OCI-LY1 (cell line): ENCODE results near the gene SORBS2.

Experiments used
- H2AFZ ChIP-seq: fragments of 200-600 bp; sonication (generic), shearing (Covaris generic); 2 replicates; pipeline ENCODE4 v1.6.0; 2014; ENCODE audit warnings: antibody characterized with exemption, mild to moderate bottlenecking, low read length
- H3F3A ChIP-seq: fragments of 200-600 bp; sonication (generic), shearing (Covaris generic); 2 replicates; pipeline ENCODE4 v1.6.0; 2014; ENCODE audit warnings: mild to moderate bottlenecking, antibody characterized with exemption, low read length, moderate library complexity; ENCODE audit not compliant: insufficient read depth
- H3K27ac ChIP-seq: fragments of 200-600 bp; sonication (generic); 2 replicates; pipeline ENCODE4 v1.5.1; 2014; ENCODE audit warnings: low read length, mixed run types, mild to moderate bottlenecking, low read depth; ENCODE audit not compliant: poor library complexity, severe bottlenecking
- H3K27me3 ChIP-seq: fragments of 200-600 bp; sonication (generic); 2 replicates; pipeline ENCODE4 v1.6.0; 2014; ENCODE audit warnings: antibody characterized with exemption, mild to moderate bottlenecking, low read length, moderate library complexity; ENCODE audit not compliant: insufficient read depth
- H3K36me3 ChIP-seq: fragments of 200-600 bp; sonication (generic); 2 replicates; pipeline ENCODE4 v1.6.1; 2014; ENCODE audit warnings: mild to moderate bottlenecking, antibody characterized with exemption, low read length, moderate library complexity, mixed read lengths; ENCODE audit not compliant: insufficient read depth
- H3K4me1 ChIP-seq: fragments of 200-600 bp; sonication (generic); 2 replicates; pipeline ENCODE4 v1.5.1; 2014; ENCODE audit warnings: mild to moderate bottlenecking, low read length, moderate library complexity; ENCODE audit not compliant: insufficient read depth, severe bottlenecking
- H3K4me2 ChIP-seq: fragments of 200-600 bp; sonication (generic), shearing (Covaris generic); 2 replicates; pipeline ENCODE4 v1.6.1; 2014; ENCODE audit warnings: low read length
- H3K4me3 ChIP-seq: fragments of 200-600 bp; sonication (generic); 2 replicates; pipeline ENCODE4 v1.5.1; 2014; ENCODE audit warnings: low read length, low read depth, mild to moderate bottlenecking, mixed read lengths; ENCODE audit not compliant: poor library complexity, severe bottlenecking
- H3K79me2 ChIP-seq: fragments of 200-600 bp; shearing (Covaris generic); 2 replicates; pipeline ENCODE4 v1.6.1; 2016; ENCODE audit warnings: mixed run types, low read length, mixed read lengths; ENCODE audit not compliant: insufficient read depth
- H3K9ac ChIP-seq: fragments of 200-600 bp; sonication (generic), shearing (Covaris generic); 2 replicates; pipeline ENCODE4 v1.6.1; 2014; ENCODE audit warnings: mild to moderate bottlenecking, low read length, mixed read lengths
- H3K9me2 ChIP-seq: fragments of 200-600 bp; sonication (generic), shearing (Covaris generic); 2 replicates; pipeline ENCODE4 v1.6.1; 2014; ENCODE audit warnings: low read depth, mild to moderate bottlenecking, low read length, mixed read lengths
- H3K9me3 ChIP-seq: fragments of 200-600 bp; shearing (Covaris generic); 2 replicates; pipeline ENCODE4 v1.6.1; 2014; ENCODE audit warnings: low read length, mixed read lengths
- H4K20me1 ChIP-seq: fragments of 200-600 bp; sonication (generic), shearing (Covaris generic); 2 replicates; pipeline ENCODE4 v1.6.0; 2016; ENCODE audit warnings: mild to moderate bottlenecking, low read length; ENCODE audit not compliant: insufficient read depth
- EZH2 ChIP-seq: fragments of 200-600 bp; sonication (generic), shearing (Covaris generic); IDR thresholded peaks from 2 replicates; pipeline ENCODE4 v1.8.0; 2017; ENCODE audit warnings: borderline replicate concordance, mixed run types, mild to moderate bottlenecking, antibody characterized with exemption, low read length, moderate library complexity, mixed read lengths
- TF ChIP-seq, protein P1 (sequence below): fragments of 200-600 bp; sonication (generic), shearing (Covaris generic); IDR thresholded peaks from 2 replicates; pipeline ENCODE4 v1.5.1; 2017; ENCODE audit warnings: mild to moderate bottlenecking, antibody characterized with exemption, low read length, moderate library complexity, mixed read lengths

SORBS2 gene

DNA sequence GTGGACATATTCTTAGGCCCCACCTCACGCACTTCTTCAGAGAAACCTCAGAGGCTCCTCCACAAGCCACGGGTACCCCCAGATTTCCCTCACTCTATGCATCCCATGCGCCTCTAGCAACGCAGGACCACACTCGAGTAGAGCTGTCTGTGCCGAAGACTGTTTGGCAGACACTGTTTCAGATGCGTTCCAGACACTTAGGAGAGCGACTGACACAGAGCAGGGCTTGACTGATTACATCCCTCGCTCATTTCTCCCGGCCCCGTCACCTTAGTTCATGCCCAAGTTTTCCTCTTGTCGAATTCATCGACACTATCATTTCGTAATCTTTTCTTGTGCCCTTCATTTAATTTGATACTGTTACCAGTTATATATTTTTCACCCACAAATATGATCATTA lies 15.0 kb downstream of the SORBS2 start:
- H3K4me3 ChIP-seq = no peak overlapping the region
- TF ChIP-seq EZH2 = no peak
- TF ChIP-seq, protein P1, sequence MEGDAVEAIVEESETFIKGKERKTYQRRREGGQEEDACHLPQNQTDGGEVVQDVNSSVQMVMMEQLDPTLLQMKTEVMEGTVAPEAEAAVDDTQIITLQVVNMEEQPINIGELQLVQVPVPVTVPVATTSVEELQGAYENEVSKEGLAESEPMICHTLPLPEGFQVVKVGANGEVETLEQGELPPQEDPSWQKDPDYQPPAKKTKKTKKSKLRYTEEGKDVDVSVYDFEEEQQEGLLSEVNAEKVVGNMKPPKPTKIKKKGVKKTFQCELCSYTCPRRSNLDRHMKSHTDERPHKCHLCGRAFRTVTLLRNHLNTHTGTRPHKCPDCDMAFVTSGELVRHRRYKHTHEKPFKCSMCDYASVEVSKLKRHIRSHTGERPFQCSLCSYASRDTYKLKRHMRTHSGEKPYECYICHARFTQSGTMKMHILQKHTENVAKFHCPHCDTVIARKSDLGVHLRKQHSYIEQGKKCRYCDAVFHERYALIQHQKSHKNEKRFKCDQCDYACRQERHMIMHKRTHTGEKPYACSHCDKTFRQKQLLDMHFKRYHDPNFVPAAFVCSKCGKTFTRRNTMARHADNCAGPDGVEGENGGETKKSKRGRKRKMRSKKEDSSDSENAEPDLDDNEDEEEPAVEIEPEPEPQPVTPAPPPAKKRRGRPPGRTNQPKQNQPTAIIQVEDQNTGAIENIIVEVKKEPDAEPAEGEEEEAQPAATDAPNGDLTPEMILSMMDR = no peak
- no peaks in the 10 kb centered on the region for H3K9me3 ChIP-seq
- H4K20me1 ChIP-seq = no peaks in the 10 kb centered on the region
- H3K9ac ChIP-seq = no peak overlapping the region
- H3K79me2 ChIP-seq = peaks cover 4% of the 10 kb centered on the region; the same call in 1 of the 2 replicates
- H3K27me3 ChIP-seq = no peaks in the 10 kb centered on the region
- H3K4me1 ChIP-seq = peaks cover 44% of the 10 kb centered on the region
- H2AFZ ChIP-seq = no peak overlapping the region
- no peak overlapping the region for H3K27ac ChIP-seq
- H3K36me3 ChIP-seq = peaks cover 26% of the 10 kb centered on the region
- H3K4me2 ChIP-seq = no peak overlapping the region
- no peaks in the 10 kb centered on the region for H3F3A ChIP-seq
- H3K9me2 ChIP-seq = no peaks in the 10 kb centered on the region

DNA sequence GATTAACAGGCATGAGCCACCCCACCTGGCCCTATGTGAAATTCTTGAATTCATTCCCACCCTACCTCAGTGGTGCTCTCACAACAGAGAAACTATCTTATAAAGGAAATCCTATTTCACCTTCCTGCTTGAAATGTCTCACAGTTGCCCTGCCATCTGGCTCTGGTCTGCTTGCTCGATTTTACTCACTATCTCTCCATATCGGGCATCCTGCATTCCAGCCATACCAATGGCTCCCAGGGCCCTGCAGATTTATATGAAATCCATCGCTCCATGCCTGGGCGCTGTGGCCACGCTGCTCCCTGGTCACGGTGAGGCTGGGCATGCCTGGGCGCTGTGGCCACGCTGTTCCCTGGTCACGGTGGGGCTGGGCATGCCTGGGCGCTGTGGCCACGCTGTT lies 15.8 kb downstream of the SORBS2 start:
- peaks cover 4% of the 10 kb centered on the region; the same call in 1 of the 2 replicates for H3K79me2 ChIP-seq
- no peak overlapping the region for H3K27ac ChIP-seq
- H3K9ac ChIP-seq = no peak overlapping the region
- no peaks in the 10 kb centered on the region for H3F3A ChIP-seq
- no peak overlapping the region for H3K4me3 ChIP-seq
- H3K27me3 ChIP-seq = no peaks in the 10 kb centered on the region
- no peaks in the 10 kb centered on the region for H4K20me1 ChIP-seq
- H3K4me1 ChIP-seq = peaks cover 44% of the 10 kb centered on the region
- H3K4me2 ChIP-seq = no peak overlapping the region
- no peaks in the 10 kb centered on the region for H3K9me2 ChIP-seq
- H3K36me3 ChIP-seq = peaks cover 18% of the 10 kb centered on the region
- no peaks in the 10 kb centered on the region for H3K9me3 ChIP-seq
- TF ChIP-seq, protein P1 = no peak
- TF ChIP-seq EZH2 = no peak
- H2AFZ ChIP-seq = no peak overlapping the region

DNA sequence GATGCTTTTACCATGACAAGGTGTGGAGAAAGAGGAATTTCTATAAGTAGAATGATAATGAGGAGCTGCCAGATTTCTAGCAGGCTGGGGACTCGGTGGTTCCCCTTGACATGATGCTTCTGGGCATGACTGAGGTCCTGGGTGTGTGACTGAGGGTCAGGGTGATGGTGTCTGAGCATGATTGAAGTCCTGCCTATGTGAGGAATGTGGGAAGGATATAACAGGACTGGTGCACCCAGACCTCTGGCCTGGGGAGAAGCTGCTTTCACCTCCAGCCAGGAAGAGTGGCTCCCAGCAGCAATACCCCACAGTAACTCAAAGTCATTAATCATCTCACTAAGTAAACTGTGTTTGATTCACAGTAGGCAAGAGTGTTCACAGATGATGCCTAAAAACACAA lies 17.4 kb downstream of the SORBS2 start:
- H3K4me3 ChIP-seq = no peak overlapping the region
- no peaks in the 10 kb centered on the region for H3K27me3 ChIP-seq
- H3K4me2 ChIP-seq = no peak overlapping the region
- H3F3A ChIP-seq = no peaks in the 10 kb centered on the region
- no peaks in the 10 kb centered on the region for H4K20me1 ChIP-seq
- H3K9me2 ChIP-seq = no peaks in the 10 kb centered on the region
- no peak overlapping the region for H2AFZ ChIP-seq
- H3K9me3 ChIP-seq = no peaks in the 10 kb centered on the region
- peaks cover 4% of the 10 kb centered on the region; the same call in 1 of the 2 replicates for H3K79me2 ChIP-seq
- peaks cover 52% of the 10 kb centered on the region for H3K4me1 ChIP-seq
- H3K9ac ChIP-seq = no peak overlapping the region
- no peak for TF ChIP-seq EZH2
- TF ChIP-seq, protein P1 = no peak
- peaks cover 11% of the 10 kb centered on the region; the same call in 1 of the 2 replicates for H3K36me3 ChIP-seq
- no peak overlapping the region for H3K27ac ChIP-seq
